B cell (primary cell): ENCODE data around the gene ARHGAP22.

Experiments
- CTCF ChIP-seq: fragments of 200-600 bp; IDR thresholded peaks from one replicate; pipeline ENCODE4 v1.8.0; 2022; ENCODE audit warnings: antibody characterized with exemption, mild to moderate bottlenecking
- EZH2 ChIP-seq: IDR thresholded peaks from 2 replicates; pipeline ENCODE4 v1.6.1; 2012; ENCODE audit warnings: borderline replicate concordance, low read depth, mild to moderate bottlenecking, moderate library complexity, low read length; ENCODE audit not compliant: insufficient read depth, poor library complexity, severe bottlenecking

DNA sequence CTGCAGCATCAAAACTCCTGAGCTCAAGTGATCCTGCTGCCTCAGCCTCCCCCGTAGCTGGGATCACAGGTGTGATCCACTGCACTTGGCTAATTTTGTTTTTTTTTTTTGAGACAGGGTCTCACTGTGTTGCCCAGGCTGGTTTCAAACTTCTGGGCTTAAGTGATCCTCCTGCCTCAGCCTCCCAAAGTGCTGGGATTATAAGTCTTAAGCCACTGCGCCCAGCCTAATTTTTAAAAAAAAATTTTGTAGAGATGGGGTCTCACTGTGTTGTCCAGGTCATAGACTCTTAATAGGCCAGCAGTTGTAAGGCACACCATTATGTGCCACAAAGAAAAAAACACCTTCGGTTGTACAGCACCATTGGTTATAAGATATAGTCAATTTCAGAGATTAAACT lies 176.0 kb downstream of the ARHGAP22 start:
- TF ChIP-seq CTCF: no peak
- TF ChIP-seq EZH2: no peak
